Loucy (cell line): ENCODE results near the gene ZNF780B.

Source experiments
- EZH2phosphoT487 ChIP-seq: fragments of 200-600 bp; IDR thresholded peaks from 2 replicates; pipeline ENCODE4 v1.6.1; 2018; ENCODE audit warnings: antibody characterized with exemption, mild to moderate bottlenecking, moderate library complexity, borderline replicate concordance
- TF ChIP-seq, protein P1 (sequence below): fragments of 200-600 bp; sonication (generic); conservative IDR thresholded peaks from 2 replicates; pipeline ENCODE4 v1.5.1; 2014; ENCODE audit warnings: mild to moderate bottlenecking, antibody characterized with exemption, low read length

- TF ChIP-seq, protein P1, sequence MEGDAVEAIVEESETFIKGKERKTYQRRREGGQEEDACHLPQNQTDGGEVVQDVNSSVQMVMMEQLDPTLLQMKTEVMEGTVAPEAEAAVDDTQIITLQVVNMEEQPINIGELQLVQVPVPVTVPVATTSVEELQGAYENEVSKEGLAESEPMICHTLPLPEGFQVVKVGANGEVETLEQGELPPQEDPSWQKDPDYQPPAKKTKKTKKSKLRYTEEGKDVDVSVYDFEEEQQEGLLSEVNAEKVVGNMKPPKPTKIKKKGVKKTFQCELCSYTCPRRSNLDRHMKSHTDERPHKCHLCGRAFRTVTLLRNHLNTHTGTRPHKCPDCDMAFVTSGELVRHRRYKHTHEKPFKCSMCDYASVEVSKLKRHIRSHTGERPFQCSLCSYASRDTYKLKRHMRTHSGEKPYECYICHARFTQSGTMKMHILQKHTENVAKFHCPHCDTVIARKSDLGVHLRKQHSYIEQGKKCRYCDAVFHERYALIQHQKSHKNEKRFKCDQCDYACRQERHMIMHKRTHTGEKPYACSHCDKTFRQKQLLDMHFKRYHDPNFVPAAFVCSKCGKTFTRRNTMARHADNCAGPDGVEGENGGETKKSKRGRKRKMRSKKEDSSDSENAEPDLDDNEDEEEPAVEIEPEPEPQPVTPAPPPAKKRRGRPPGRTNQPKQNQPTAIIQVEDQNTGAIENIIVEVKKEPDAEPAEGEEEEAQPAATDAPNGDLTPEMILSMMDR, result no peak
- TF ChIP-seq EZH2phosphoT487, result no peak
Observed at GRCh38 chr19:40035996-40036395, 20.0 kb downstream of the ZNF780B start.
